Measurements from ENCODE around the gene NUMBL. TPM values are rescaled to one million over a fixed set of nuclear protein-coding genes. Genes with fewer than 3 reads are reported as not detected.

NUMBL gene
- total and polyA plus RNA-seq, 9 of the 15 experiments (the other 6 are each of a cell fraction or from before 2014, with no cell fraction given), result 0.39 to 38.6 (median 6.6) TPM

DNA sequence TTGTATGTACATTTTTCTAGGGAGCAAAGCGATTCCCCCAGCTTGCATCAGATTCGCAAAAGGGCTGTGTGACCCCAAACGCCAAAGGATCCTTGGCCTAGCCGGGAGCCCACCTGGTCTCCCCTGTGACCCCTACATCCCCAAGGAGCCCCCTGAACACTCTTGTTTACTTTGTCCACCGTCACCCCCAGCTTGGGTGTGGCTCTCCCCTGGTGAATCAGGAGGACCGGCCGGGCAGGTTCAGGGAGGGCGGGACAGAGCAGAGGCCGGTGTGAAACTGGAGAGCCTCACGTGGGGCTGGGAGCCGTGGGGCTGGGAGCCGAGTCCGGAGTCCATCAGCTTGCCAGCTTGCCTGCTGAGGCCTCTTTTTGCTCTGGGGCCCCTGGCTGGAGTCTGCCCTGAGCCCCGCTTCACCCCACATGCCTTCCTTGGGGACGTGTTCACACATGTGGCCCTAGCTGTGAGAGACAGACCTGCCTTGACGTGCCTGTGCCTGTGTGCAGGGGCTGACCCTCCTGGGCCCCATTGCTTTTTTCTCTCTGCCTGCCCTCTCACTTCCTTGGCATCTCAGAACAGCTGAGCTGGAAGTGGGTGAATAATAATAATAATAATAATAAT lies 28.4 kb upstream of the NUMBL start (continued):
- TF ChIP-seq ZNF696 (CRISPR knock-in tag; conservative IDR thresholded peaks at IDR 0.05) (no peak), ZNF311 (CRISPR knock-in tag; IDR thresholded peaks at IDR 0.05) (no peak), RBBP5 (IDR thresholded peaks at IDR 0.05; ENCODE audit: borderline replicate concordance, insufficient read depth, low read length, poor library complexity, severe bottlenecking) (peak; percentile 44), HNRNPLL (IDR thresholded peaks at IDR 0.05; ENCODE audit: low read depth, low read length, poor library complexity, severe bottlenecking) (peak; percentile 32), HNRNPH1 (optimal IDR thresholded peaks at IDR 0.05; ENCODE audit: low read depth, low read length) (no peak), HNRNPL (IDR thresholded peaks at IDR 0.05; ENCODE audit: low read depth, low read length) (no peak), HEY1 (CRISPR knock-in tag; IDR thresholded peaks at IDR 0.05; ENCODE audit: borderline replicate concordance) (no peak), KDM5B (IDR thresholded peaks at IDR 0.05; ENCODE audit: insufficient replicate concordance, low read depth, low read length) (peak; percentile 37), MTA2 (IDR thresholded peaks at IDR 0.05; ENCODE audit: low read depth) (no peak), RB1 (IDR thresholded peaks at IDR 0.05; ENCODE audit: low read depth) (no peak), ZNF239 (CRISPR knock-in tag; IDR thresholded peaks at IDR 0.05) (no peak), ZNF780A (CRISPR knock-in tag; IDR thresholded peaks at IDR 0.05) (no peak), KLF16 (IDR thresholded peaks at IDR 0.05) (no peak), WHSC1 (IDR thresholded peaks at IDR 0.05; ENCODE audit: low read length) (no peak), JUND (IDR thresholded peaks at IDR 0.05; ENCODE audit: borderline replicate concordance, low read depth, low read length) (0 out of 2 replicates have a peak, but pooled peaks have one; percentile 11), JUND (tag; IDR thresholded peaks at IDR 0.05; ENCODE audit: borderline replicate concordance, low read depth, low read length) (no peak), ZNF778 (CRISPR knock-in tag; IDR thresholded peaks at IDR 0.05) (no peak), HDAC3 (IDR thresholded peaks at IDR 0.05; ENCODE audit: borderline replicate concordance, partially characterized antibody) (no peak), PHB2 (IDR thresholded peaks at IDR 0.05; ENCODE audit: low read depth) (no peak), ZFP1 (CRISPR knock-in tag; IDR thresholded peaks at IDR 0.05) (no peak), ZNF41 (CRISPR knock-in tag; conservative IDR thresholded peaks at IDR 0.05) (no peak)
- TF ChIP-seq, protein P1, sequence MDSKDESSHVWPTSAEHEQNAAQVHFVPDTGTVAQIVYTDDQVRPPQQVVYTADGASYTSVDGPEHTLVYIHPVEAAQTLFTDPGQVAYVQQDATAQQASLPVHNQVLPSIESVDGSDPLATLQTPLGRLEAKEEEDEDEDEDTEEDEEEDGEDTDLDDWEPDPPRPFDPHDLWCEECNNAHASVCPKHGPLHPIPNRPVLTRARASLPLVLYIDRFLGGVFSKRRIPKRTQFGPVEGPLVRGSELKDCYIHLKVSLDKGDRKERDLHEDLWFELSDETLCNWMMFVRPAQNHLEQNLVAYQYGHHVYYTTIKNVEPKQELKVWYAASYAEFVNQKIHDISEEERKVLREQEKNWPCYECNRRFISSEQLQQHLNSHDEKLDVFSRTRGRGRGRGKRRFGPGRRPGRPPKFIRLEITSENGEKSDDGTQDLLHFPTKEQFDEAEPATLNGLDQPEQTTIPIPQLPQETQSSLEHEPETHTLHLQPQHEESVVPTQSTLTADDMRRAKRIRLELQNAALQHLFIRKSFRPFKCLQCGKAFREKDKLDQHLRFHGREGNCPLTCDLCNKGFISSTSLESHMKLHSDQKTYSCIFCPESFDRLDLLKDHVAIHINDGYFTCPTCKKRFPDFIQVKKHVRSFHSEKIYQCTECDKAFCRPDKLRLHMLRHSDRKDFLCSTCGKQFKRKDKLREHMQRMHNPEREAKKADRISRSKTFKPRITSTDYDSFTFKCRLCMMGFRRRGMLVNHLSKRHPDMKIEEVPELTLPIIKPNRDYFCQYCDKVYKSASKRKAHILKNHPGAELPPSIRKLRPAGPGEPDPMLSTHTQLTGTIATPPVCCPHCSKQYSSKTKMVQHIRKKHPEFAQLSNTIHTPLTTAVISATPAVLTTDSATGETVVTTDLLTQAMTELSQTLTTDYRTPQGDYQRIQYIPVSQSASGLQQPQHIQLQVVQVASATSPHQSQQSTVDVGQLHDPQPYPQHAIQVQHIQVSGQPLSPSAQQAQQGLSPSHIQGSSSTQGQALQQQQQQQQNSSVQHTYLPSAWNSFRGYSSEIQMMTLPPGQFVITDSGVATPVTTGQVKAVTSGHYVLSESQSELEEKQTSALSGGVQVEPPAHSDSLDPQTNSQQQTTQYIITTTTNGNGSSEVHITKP (IDR thresholded peaks at IDR 0.05; ENCODE audit: partially characterized antibody), result no peak
- TF ChIP-seq, protein P2, sequence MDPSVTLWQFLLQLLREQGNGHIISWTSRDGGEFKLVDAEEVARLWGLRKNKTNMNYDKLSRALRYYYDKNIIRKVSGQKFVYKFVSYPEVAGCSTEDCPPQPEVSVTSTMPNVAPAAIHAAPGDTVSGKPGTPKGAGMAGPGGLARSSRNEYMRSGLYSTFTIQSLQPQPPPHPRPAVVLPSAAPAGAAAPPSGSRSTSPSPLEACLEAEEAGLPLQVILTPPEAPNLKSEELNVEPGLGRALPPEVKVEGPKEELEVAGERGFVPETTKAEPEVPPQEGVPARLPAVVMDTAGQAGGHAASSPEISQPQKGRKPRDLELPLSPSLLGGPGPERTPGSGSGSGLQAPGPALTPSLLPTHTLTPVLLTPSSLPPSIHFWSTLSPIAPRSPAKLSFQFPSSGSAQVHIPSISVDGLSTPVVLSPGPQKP (CRISPR knock-in tag; IDR thresholded peaks at IDR 0.05), result no peak
- TF ChIP-seq, protein P3, sequence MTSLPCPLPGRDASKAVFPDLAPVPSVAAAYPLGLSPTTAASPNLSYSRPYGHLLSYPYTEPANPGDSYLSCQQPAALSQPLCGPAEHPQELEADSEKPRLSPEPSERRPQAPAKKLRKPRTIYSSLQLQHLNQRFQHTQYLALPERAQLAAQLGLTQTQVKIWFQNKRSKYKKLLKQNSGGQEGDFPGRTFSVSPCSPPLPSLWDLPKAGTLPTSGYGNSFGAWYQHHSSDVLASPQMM (CRISPR knock-in tag; IDR thresholded peaks at IDR 0.05), result no peak

All from K562 (cell line).